ENCODE results near the gene CLRN2. TPM values are rescaled to one million over a fixed set of nuclear protein-coding genes. Genes with fewer than 3 reads are reported as not detected.

The CLRN2 gene
- total and polyA plus RNA-seq, 2 donors (not counting 1 experiment from before 2014, with no cell fraction given): not detected

- Histone ChIP-seq H3K4me3 (replicated peaks in 1 of 4; ENCODE audit: control extremely low read depth in 1 of 4, insufficient read depth in 1 of 4, low read depth in 3 of 4, low read length in 4 of 4) (no peak overlapping the region), H3K9ac (ENCODE audit: insufficient read depth, low read length) (no peak overlapping the region), H4K20me1 (ENCODE audit: control insufficient read depth, extremely low read depth, insufficient read depth, low read length) (no peaks in the 10 kb centered on the region), H3K4me2 (ENCODE audit: extremely low read depth, insufficient read depth, low read length) (no peak overlapping the region), H2AFZ (ENCODE audit: low read length) (no peak overlapping the region), H3K27me3 (ENCODE audit: control insufficient read depth, insufficient read depth, low read length) (no peaks in the 10 kb centered on the region), H3K9me3 (ENCODE audit: control insufficient read depth, insufficient read depth, low read depth, low read length) (no peaks in the 10 kb centered on the region), H3K4me1 (ENCODE audit: control insufficient read depth, extremely low read depth, insufficient read depth, low read length) (peaks cover 1% of the 10 kb centered on the region), H3K79me2 (ENCODE audit: control insufficient read depth, insufficient read depth, low read length) (peaks cover 2% of the 10 kb centered on the region), H3K36me3 (ENCODE audit: control insufficient read depth, insufficient read depth, low read length) (peaks cover 7% of the 10 kb centered on the region), H3K27ac (ENCODE audit: insufficient read depth, low read length) (no peak overlapping the region)
- TF ChIP-seq CTCF (conservative IDR thresholded peaks at IDR 0.05 in 1 of 2, IDR thresholded peaks at IDR 0.05 in 1 of 2; ENCODE audit: low read depth in 1 of 2, low read length in 2 of 2) (no peak), EZH2 (IDR thresholded peaks at IDR 0.05; ENCODE audit: low read length, missing control alignments) (no peak)
- DNase-seq (ENCODE audit: low read depth in 2 of 2): no peak
Measured at GRCh38 chr4:17489123-17489522, 25.8 kb upstream of the CLRN2 start.

GRCh38 chr4:17489721-17490120 lies 25.2 kb upstream of the CLRN2 start:
- H3K4me1 ChIP-seq (ENCODE audit: control insufficient read depth, extremely low read depth, insufficient read depth, low read length): peaks cover 4% of the 10 kb centered on the region
- no peaks in the 10 kb centered on the region for H3K27me3 ChIP-seq (ENCODE audit: control insufficient read depth, insufficient read depth, low read length)
- no peaks in the 10 kb centered on the region for H3K9me3 ChIP-seq (ENCODE audit: control insufficient read depth, insufficient read depth, low read depth, low read length)
- H3K36me3 ChIP-seq (ENCODE audit: control insufficient read depth, insufficient read depth, low read length): peaks cover 8% of the 10 kb centered on the region
- no peak overlapping the region for H3K27ac ChIP-seq (ENCODE audit: insufficient read depth, low read length)
- H3K4me2 ChIP-seq (ENCODE audit: extremely low read depth, insufficient read depth, low read length): no peak overlapping the region
- TF ChIP-seq EZH2 (IDR thresholded peaks at IDR 0.05; ENCODE audit: low read length, missing control alignments) (no peak), CTCF (conservative IDR thresholded peaks at IDR 0.05 in 1 of 2, IDR thresholded peaks at IDR 0.05 in 1 of 2; ENCODE audit: low read depth in 1 of 2, low read length in 2 of 2) (no peak)
- no peak for DNase-seq (ENCODE audit: low read depth in 2 of 2)
- peaks cover 2% of the 10 kb centered on the region for H3K79me2 ChIP-seq (ENCODE audit: control insufficient read depth, insufficient read depth, low read length)
- H3K9ac ChIP-seq (ENCODE audit: insufficient read depth, low read length): no peak overlapping the region
- H2AFZ ChIP-seq (ENCODE audit: low read length): no peak overlapping the region
- no peak overlapping the region for H3K4me3 ChIP-seq (replicated peaks in 1 of 4; ENCODE audit: control extremely low read depth in 1 of 4, insufficient read depth in 1 of 4, low read depth in 3 of 4, low read length in 4 of 4)
- H4K20me1 ChIP-seq (ENCODE audit: control insufficient read depth, extremely low read depth, insufficient read depth, low read length): no peaks in the 10 kb centered on the region

- Histone ChIP-seq H3K4me1 (ENCODE audit: control insufficient read depth, extremely low read depth, insufficient read depth, low read length) (peaks cover 5% of the 10 kb centered on the region), H3K36me3 (ENCODE audit: control insufficient read depth, insufficient read depth, low read length) (peaks cover 9% of the 10 kb centered on the region), H3K4me3 (replicated peaks in 1 of 4; ENCODE audit: control extremely low read depth in 1 of 4, insufficient read depth in 1 of 4, low read depth in 3 of 4, low read length in 4 of 4) (no peak overlapping the region), H4K20me1 (ENCODE audit: control insufficient read depth, extremely low read depth, insufficient read depth, low read length) (no peaks in the 10 kb centered on the region), H3K27me3 (ENCODE audit: control insufficient read depth, insufficient read depth, low read length) (no peaks in the 10 kb centered on the region), H3K4me2 (ENCODE audit: extremely low read depth, insufficient read depth, low read length) (no peak overlapping the region), H3K9me3 (ENCODE audit: control insufficient read depth, insufficient read depth, low read depth, low read length) (no peaks in the 10 kb centered on the region), H3K79me2 (ENCODE audit: control insufficient read depth, insufficient read depth, low read length) (peaks cover 2% of the 10 kb centered on the region), H3K9ac (ENCODE audit: insufficient read depth, low read length) (no peak overlapping the region), H3K27ac (ENCODE audit: insufficient read depth, low read length) (no peak overlapping the region), H2AFZ (ENCODE audit: low read length) (no peak overlapping the region)
- TF ChIP-seq EZH2 (IDR thresholded peaks at IDR 0.05; ENCODE audit: low read length, missing control alignments): no peak
- no peak for TF ChIP-seq CTCF (conservative IDR thresholded peaks at IDR 0.05 in 1 of 2, IDR thresholded peaks at IDR 0.05 in 1 of 2; ENCODE audit: low read depth in 1 of 2, low read length in 2 of 2)
- no peak for DNase-seq (ENCODE audit: low read depth in 2 of 2)
Measured at GRCh38 chr4:17490575-17491059, 24.3 kb upstream of the CLRN2 start.
